DMS 273 treated with DMSO at 0.1 percent for 48 hours (cell line): ENCODE measurements around the gene UBE2E2.

Experiments
- DNase-seq: peaks from one replicate; lab custom pipeline; 2025; lab: John Stamatoyannopoulos, UW

The UBE2E2 gene

GRCh38 chr3:23241256-23241655, 38.1 kb downstream of the UBE2E2 start:
- DNase-seq: no peak

- no peak for DNase-seq
These were observed 39.0 kb downstream of the UBE2E2 start for GRCh38 chr3:23242106-23242505.

- no peak for DNase-seq
These were observed 41.4 kb downstream of the UBE2E2 start for GRCh38 chr3:23244324-23245041.

GRCh38 chr3:23246651-23247050, 43.5 kb downstream of the UBE2E2 start:
- DNase-seq: no peak

- DNase-seq: no peak
These were observed 45.5 kb downstream of the UBE2E2 start for GRCh38 chr3:23248594-23249131.

- DNase-seq: no peak
These were observed 46.8 kb downstream of the UBE2E2 start for GRCh38 chr3:23249961-23250360.

GRCh38 chr3:23252122-23252521, 49.0 kb downstream of the UBE2E2 start:
- DNase-seq: no peak

GRCh38 chr3:23253214-23253613, 50.1 kb downstream of the UBE2E2 start:
- DNase-seq: no peak

- DNase-seq: no peak
These were observed 51.2 kb downstream of the UBE2E2 start for GRCh38 chr3:23254282-23254681.

- no peak for DNase-seq
These were observed 51.7 kb downstream of the UBE2E2 start for GRCh38 chr3:23254835-23255234.

- DNase-seq: no peak
These were observed 53.8 kb downstream of the UBE2E2 start for GRCh38 chr3:23256741-23257435.

- no peak for DNase-seq
These were observed 55.0 kb downstream of the UBE2E2 start for GRCh38 chr3:23258110-23258509.

GRCh38 chr3:23259515-23259914, 56.4 kb downstream of the UBE2E2 start:
- no peak for DNase-seq

- DNase-seq: no peak
These were observed 59.6 kb downstream of the UBE2E2 start for GRCh38 chr3:23262766-23263165.

GRCh38 chr3:23263796-23264195, 60.7 kb downstream of the UBE2E2 start:
- no peak for DNase-seq

- no peak for DNase-seq
These were observed 61.3 kb downstream of the UBE2E2 start for GRCh38 chr3:23264413-23264812.

- no peak for DNase-seq
These were observed 67.3 kb downstream of the UBE2E2 start for GRCh38 chr3:23270423-23270822.

- DNase-seq: no peak
These were observed 69.0 kb downstream of the UBE2E2 start for GRCh38 chr3:23271876-23272741.

GRCh38 chr3:23272820-23273219, 69.7 kb downstream of the UBE2E2 start:
- no peak for DNase-seq

- no peak for DNase-seq
These were observed 71.9 kb downstream of the UBE2E2 start for GRCh38 chr3:23275061-23275460.

GRCh38 chr3:23275814-23276213, 72.7 kb downstream of the UBE2E2 start:
- no peak for DNase-seq

GRCh38 chr3:23276913-23277658, 74.0 kb downstream of the UBE2E2 start:
- no peak for DNase-seq
